SHP77 treated with DMSO at 0.1 percent for 48 hours (cell line): ENCODE results near the gene UNC93B1.
A peak's percentile ranks its signal among the peaks of the same experiment; 100 is the strongest.

Source experiments
- DNase-seq: peaks from one replicate; lab custom pipeline; 2025; lab: John Stamatoyannopoulos, UW

The UNC93B1 gene

GRCh38 chr11:68003846-68004550 lies at the start of gene UNC93B1:
Gene UNC93B1 (minus strand): TSS chr11:68004097. CDS start chr11:68004043, 54 bp downstream.
- DNase-seq: peak; percentile 20

GRCh38 chr11:68053117-68053516 lies 49.2 kb upstream of the UNC93B1 start:
- no peak for DNase-seq

- DNase-seq: no peak
Measured at GRCh38 chr11:68052137-68052873, 48.4 kb upstream of the UNC93B1 start.

GRCh38 chr11:68051191-68052136 lies 47.6 kb upstream of the UNC93B1 start:
- DNase-seq: no peak

- no peak for DNase-seq
Measured at GRCh38 chr11:68050371-68050841, 46.5 kb upstream of the UNC93B1 start.

GRCh38 chr11:68049509-68050370 lies 45.8 kb upstream of the UNC93B1 start:
- no peak for DNase-seq

- DNase-seq: no peak
Measured at GRCh38 chr11:68048681-68049508, 45.0 kb upstream of the UNC93B1 start.

GRCh38 chr11:68047437-68048290 lies 43.8 kb upstream of the UNC93B1 start:
- no peak for DNase-seq

- no peak for DNase-seq
Measured at GRCh38 chr11:68044898-68045351, 41.0 kb upstream of the UNC93B1 start.

GRCh38 chr11:68044145-68044813 lies 40.4 kb upstream of the UNC93B1 start:
- DNase-seq: peak; percentile 60

- DNase-seq: peak; percentile 47
Measured at GRCh38 chr11:68043349-68044144, 39.6 kb upstream of the UNC93B1 start.

- no peak for DNase-seq
Measured at GRCh38 chr11:68043029-68043348, 39.1 kb upstream of the UNC93B1 start.

- DNase-seq: no peak
Measured at GRCh38 chr11:68042219-68043028, 38.5 kb upstream of the UNC93B1 start.

- no peak for DNase-seq
Measured at GRCh38 chr11:68041617-68042218, 37.8 kb upstream of the UNC93B1 start.

GRCh38 chr11:68040957-68041591 lies 37.2 kb upstream of the UNC93B1 start:
- DNase-seq: no peak
